ENCODE results near the gene ODF2. TPM values are rescaled to one million over a fixed set of nuclear protein-coding genes. Genes with fewer than 3 reads are reported as not detected.

The ODF2 gene
- total and polyA plus RNA-seq, 2 of the 8 experiments (the other 6 are each of a cell fraction or from before 2014, with no cell fraction given), result 5.6 to 17.9 TPM

DNA sequence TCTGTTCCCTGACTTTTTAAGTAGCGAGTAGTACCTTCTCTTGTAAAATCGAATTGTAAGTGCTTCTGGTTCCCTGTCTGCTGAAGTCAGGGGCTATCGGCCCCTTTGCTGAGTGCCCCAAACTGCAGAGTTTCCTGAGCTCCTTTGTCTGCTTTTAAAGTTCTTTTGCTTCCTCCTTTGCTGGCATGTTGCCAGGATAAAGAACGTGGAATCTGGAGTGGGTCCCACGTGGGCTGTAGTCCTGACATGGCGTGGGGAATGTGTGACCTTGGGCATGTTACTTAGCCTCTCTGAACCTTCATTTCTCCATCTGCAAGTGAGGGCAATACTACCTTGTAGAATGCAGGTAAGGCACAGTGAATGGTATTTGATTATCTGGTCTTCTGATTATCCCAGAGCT lies 13.7 kb upstream of the ODF2 start:
- Histone ChIP-seq H3K4ac (replicated peaks; ENCODE audit: insufficient read length, low read depth, low read length) (no peak overlapping the region), H4K5ac (ENCODE audit: insufficient read length, low read depth, low read length) (no peak overlapping the region), H3K36me3 (ENCODE audit: control insufficient read depth in 2 of 4, insufficient read depth in 4 of 4, low read length in 3 of 4) (no peaks in the 10 kb centered on the region), H3K4me2 (ENCODE audit: insufficient read depth in 1 of 2, low read depth in 2 of 2, low read length in 2 of 2) (no peak overlapping the region), H4K20me1 (replicated peaks in 1 of 2; ENCODE audit: control insufficient read depth in 1 of 2, insufficient read depth in 2 of 2, low read length in 2 of 2) (no peaks in the 10 kb centered on the region), H2AK5ac (ENCODE audit: low read depth, low read length) (no peak overlapping the region), H3K27me3 (replicated peaks in 1 of 4; ENCODE audit: control insufficient read depth in 3 of 4, extremely low read depth in 1 of 4, insufficient read depth in 3 of 4, low read length in 3 of 4) (peaks cover 0 to 4% (median 0%) of the 10 kb centered on the region in 4 experiments; a peak in 1 of 7 replicates), H2BK20ac (ENCODE audit: low read length) (no peak overlapping the region), H4K8ac (ENCODE audit: extremely low read depth, insufficient read depth, low read length) (no peak overlapping the region), H3K4me3 (ENCODE audit: extremely low read depth in 1 of 4, insufficient read depth in 2 of 4, low read depth in 3 of 4, low read length in 4 of 4) (no peak overlapping the region), H3K27ac (ENCODE audit: low read depth, low read length) (no peak overlapping the region), H3K23ac (ENCODE audit: insufficient read length) (no peak overlapping the region), H2BK15ac (ENCODE audit: low read length) (no peak overlapping the region), H2BK5ac (ENCODE audit: low read depth, low read length) (no peak overlapping the region), H3K14ac (ENCODE audit: insufficient read length) (no peak overlapping the region), H3K4me1 (replicated peaks in 1 of 4; ENCODE audit: control insufficient read depth in 3 of 4, insufficient read depth in 4 of 4, low read length in 3 of 4) (peaks cover 0 to 3% (median 0%) of the 10 kb centered on the region in 4 experiments; a peak in 1 of 7 replicates), H2BK12ac (ENCODE audit: low read depth, low read length) (no peak overlapping the region), H3K79me2 (ENCODE audit: control insufficient read depth in 1 of 2, insufficient read depth in 2 of 2, low read length in 2 of 2) (no peaks in the 10 kb centered on the region), H3K9me3 (ENCODE audit: insufficient read depth in 2 of 2, low read depth in 1 of 2, low read length in 1 of 2) (no peaks in the 10 kb centered on the region), H3K18ac (ENCODE audit: extremely low read depth, low read length) (no peak overlapping the region), H3K56ac (replicated peaks; ENCODE audit: insufficient read length, low read depth, low read length) (no peak overlapping the region), H2BK120ac (replicated peaks; ENCODE audit: low read depth, low read length) (no peak overlapping the region), H4K91ac (replicated peaks; ENCODE audit: insufficient read length, low read length) (no peak overlapping the region), H3K23me2 (ENCODE audit: low read depth, low read length) (no peaks in the 10 kb centered on the region), H2AFZ (ENCODE audit: low read length) (no peak overlapping the region), H3K9ac (replicated peaks in 1 of 4; ENCODE audit: extremely low read depth in 1 of 4, low read depth in 3 of 4, low read length in 3 of 4) (no peak overlapping the region), H3K79me1 (ENCODE audit: low read depth, low read length) (no peaks in the 10 kb centered on the region)
- no peak for DNase-seq (ENCODE audit: low read depth in 1 of 2, low spot score in 2 of 2)
- TF ChIP-seq FOSL1 (IDR thresholded peaks at IDR 0.05; ENCODE audit: insufficient read depth, low read depth, low read length) (no peak), CHD1 (IDR thresholded peaks at IDR 0.05; ENCODE audit: low read depth, low read length) (no peak), SP2 (IDR thresholded peaks at IDR 0.05; ENCODE audit: low read length) (no peak), EGR1 (IDR thresholded peaks at IDR 0.05; ENCODE audit: borderline replicate concordance, low read depth, low read length) (no peak), TEAD4 (IDR thresholded peaks at IDR 0.05; ENCODE audit: low read depth, low read length) (no peak), MAFK (IDR thresholded peaks at IDR 0.05; ENCODE audit: low read depth, low read length) (no peak), BRCA1 (IDR thresholded peaks at IDR 0.05; ENCODE audit: low read depth, low read length) (no peak), JUN (IDR thresholded peaks at IDR 0.05; ENCODE audit: low read depth, low read length) (no peak), POU5F1 (IDR thresholded peaks at IDR 0.05; ENCODE audit: low read depth, low read length) (no peak)
- TF ChIP-seq, protein P1, sequence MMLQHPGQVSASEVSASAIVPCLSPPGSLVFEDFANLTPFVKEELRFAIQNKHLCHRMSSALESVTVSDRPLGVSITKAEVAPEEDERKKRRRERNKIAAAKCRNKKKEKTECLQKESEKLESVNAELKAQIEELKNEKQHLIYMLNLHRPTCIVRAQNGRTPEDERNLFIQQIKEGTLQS (IDR thresholded peaks at IDR 0.05; ENCODE audit: insufficient read depth, low read depth, low read length), result no peak
- POLR2A ChIA-PET (ENCODE audit: partially characterized antibody), result interaction anchor here (1.1 to 1.4 kb wide), 3 partner anchors 8 to 109 kb away, joined by 3 read pairs; no protein-coding TSS in a partner anchor
- WGBS, 2 experiments (ENCODE audit: extremely low coverage in 1 of 2, insufficient coverage in 1 of 2, insufficient read length in 1 of 2, insufficient replicate concordance in 2 of 2, low coverage in 1 of 2, low lambda C conversion rate in 2 of 2, missing lambda C conversion rate in 1 of 2), result 81% methylated on average over 6 of the region's 6 CpGs; no CpG with 5 or more reads in 1 of the 2 experiments
- no peak for FAIRE-seq
- CTCF ChIA-PET (ENCODE audit: partially characterized antibody), result interaction anchor here (1.1 to 2.7 kb wide), 4 partner anchors 22 to 127 kb away, joined by 3 to 10 read pairs (median 6); partner anchors contain the start of gene CERCAM

All from H1 (cell line).